ENCODE results near the gene HSDL1.

The HSDL1 gene

GRCh38 chr16:84107921-84108320 lies 37.1 kb downstream of the HSDL1 start:
- Histone ChIP-seq H3K4me2 (ENCODE audit: low read length) (no peak overlapping the region), H3K23ac (ENCODE audit: low read length) (no peak overlapping the region), H2AFZ (ENCODE audit: insufficient read depth, low read length, poor library complexity) (no peak overlapping the region), H3K27me3 (ENCODE audit: insufficient read depth, low read length) (no peaks in the 10 kb centered on the region), H2AK5ac (ENCODE audit: low read length) (no peak overlapping the region), H3K79me2 (ENCODE audit: control insufficient read depth, insufficient read depth, low read length, poor library complexity) (peaks cover 4% of the 10 kb centered on the region), H3K36me3 (ENCODE audit: control insufficient read depth in 1 of 2, insufficient read depth in 2 of 2, low read length in 2 of 2) (peaks cover 0 to 3% of the 10 kb centered on the region in 2 experiments), H4K91ac (ENCODE audit: low read depth, low read length) (no peak overlapping the region), H3K9ac (ENCODE audit: low read length) (no peak overlapping the region), H4K12ac (ENCODE audit: low read depth, low read length) (no peak overlapping the region), H3K4me1 (ENCODE audit: control insufficient read depth in 1 of 2, insufficient read depth in 2 of 2, low read length in 2 of 2) (peaks cover 4% of the 10 kb centered on the region in 2 experiments), H2BK12ac (ENCODE audit: low read length) (no peak overlapping the region), H3K4me3 (ENCODE audit: low read depth, low read length) (no peak overlapping the region), H2BK120ac (ENCODE audit: insufficient read depth, low read length, poor library complexity) (no peak overlapping the region), H3K14ac (ENCODE audit: low read length) (no peak overlapping the region), H3K9me3 (ENCODE audit: insufficient read depth, low read depth, low read length) (no peaks in the 10 kb centered on the region), H3K18ac (ENCODE audit: low read length) (no peak overlapping the region), H2BK5ac (ENCODE audit: low read depth, low read length, poor library complexity) (no peak overlapping the region), H3K27ac (ENCODE audit: low read depth, low read length) (no peak overlapping the region), H3K4ac (ENCODE audit: low read depth, low read length) (no peak overlapping the region), H3K79me1 (ENCODE audit: low read length) (no peaks in the 10 kb centered on the region), H4K8ac (ENCODE audit: low read depth, low read length) (no peak overlapping the region)
- no peak for DNase-seq
- WGBS (ENCODE audit: extremely low coverage, insufficient coverage, insufficient read length) = no CpG with 5 or more reads among the region's 2 CpGs

GRCh38 chr16:84105948-84106740 lies 38.8 kb downstream of the HSDL1 start:
- DNase-seq = no peak
- no peak overlapping the region for H3K14ac ChIP-seq (ENCODE audit: low read length)
- no peak overlapping the region for H3K27ac ChIP-seq (ENCODE audit: low read depth, low read length)
- peaks cover 0 to 5% of the 10 kb centered on the region in 2 experiments for H3K36me3 ChIP-seq (ENCODE audit: control insufficient read depth in 1 of 2, insufficient read depth in 2 of 2, low read length in 2 of 2)
- no peak overlapping the region for H3K4me3 ChIP-seq (ENCODE audit: low read depth, low read length)
- H4K91ac ChIP-seq (ENCODE audit: low read depth, low read length) = no peak overlapping the region
- no peak overlapping the region for H2AK5ac ChIP-seq (ENCODE audit: low read length)
- no peak overlapping the region for H2AFZ ChIP-seq (ENCODE audit: insufficient read depth, low read length, poor library complexity)
- no peak overlapping the region for H2BK12ac ChIP-seq (ENCODE audit: low read length)
- no CpG with 5 or more reads among the region's 13 CpGs for WGBS (ENCODE audit: extremely low coverage, insufficient coverage, insufficient read length)
- H3K4me1 ChIP-seq (ENCODE audit: control insufficient read depth in 1 of 2, insufficient read depth in 2 of 2, low read length in 2 of 2) = peaks cover 4% of the 10 kb centered on the region in 2 experiments
- no peak overlapping the region for H4K12ac ChIP-seq (ENCODE audit: low read depth, low read length)
- H3K9me3 ChIP-seq (ENCODE audit: insufficient read depth, low read depth, low read length) = no peaks in the 10 kb centered on the region
- no peak overlapping the region for H4K8ac ChIP-seq (ENCODE audit: low read depth, low read length)
- no peak overlapping the region for H3K9ac ChIP-seq (ENCODE audit: low read length)
- H3K23ac ChIP-seq (ENCODE audit: low read length) = no peak overlapping the region
- H3K27me3 ChIP-seq (ENCODE audit: insufficient read depth, low read length) = no peaks in the 10 kb centered on the region
- no peaks in the 10 kb centered on the region for H3K79me1 ChIP-seq (ENCODE audit: low read length)
- H3K4me2 ChIP-seq (ENCODE audit: low read length) = no peak overlapping the region
- H2BK5ac ChIP-seq (ENCODE audit: low read depth, low read length, poor library complexity) = no peak overlapping the region
- H3K18ac ChIP-seq (ENCODE audit: low read length) = no peak overlapping the region
- no peak overlapping the region for H3K4ac ChIP-seq (ENCODE audit: low read depth, low read length)
- H3K79me2 ChIP-seq (ENCODE audit: control insufficient read depth, insufficient read depth, low read length, poor library complexity) = peaks cover 4% of the 10 kb centered on the region
- no peak overlapping the region for H2BK120ac ChIP-seq (ENCODE audit: insufficient read depth, low read length, poor library complexity)

- no peak overlapping the region for H3K4me3 ChIP-seq (ENCODE audit: low read depth, low read length)
- H3K4me1 ChIP-seq (ENCODE audit: control insufficient read depth in 1 of 2, insufficient read depth in 2 of 2, low read length in 2 of 2) = peaks cover 4% of the 10 kb centered on the region in 2 experiments
- H3K27ac ChIP-seq (ENCODE audit: low read depth, low read length) = no peak overlapping the region
- DNase-seq = no peak
- WGBS (ENCODE audit: extremely low coverage, insufficient coverage, insufficient read length) = no CpG with 5 or more reads among the region's 12 CpGs
- no peak overlapping the region for H2AFZ ChIP-seq (ENCODE audit: insufficient read depth, low read length, poor library complexity)
- peaks cover 3 to 5% of the 10 kb centered on the region in 2 experiments for H3K36me3 ChIP-seq (ENCODE audit: control insufficient read depth in 1 of 2, insufficient read depth in 2 of 2, low read length in 2 of 2)
- no peak overlapping the region for H4K12ac ChIP-seq (ENCODE audit: low read depth, low read length)
- no peak overlapping the region for H3K23ac ChIP-seq (ENCODE audit: low read length)
- H3K27me3 ChIP-seq (ENCODE audit: insufficient read depth, low read length) = no peaks in the 10 kb centered on the region
- no peak overlapping the region for H4K8ac ChIP-seq (ENCODE audit: low read depth, low read length)
- no peak overlapping the region for H2BK12ac ChIP-seq (ENCODE audit: low read length)
- no peak overlapping the region for H2BK120ac ChIP-seq (ENCODE audit: insufficient read depth, low read length, poor library complexity)
- H3K9ac ChIP-seq (ENCODE audit: low read length) = no peak overlapping the region
- H3K18ac ChIP-seq (ENCODE audit: low read length) = peak overlapping the region; percentile 1
- H3K9me3 ChIP-seq (ENCODE audit: insufficient read depth, low read depth, low read length) = no peaks in the 10 kb centered on the region
- H2BK5ac ChIP-seq (ENCODE audit: low read depth, low read length, poor library complexity) = no peak overlapping the region
- peaks cover 4% of the 10 kb centered on the region for H3K79me2 ChIP-seq (ENCODE audit: control insufficient read depth, insufficient read depth, low read length, poor library complexity)
- H3K14ac ChIP-seq (ENCODE audit: low read length) = no peak overlapping the region
- no peak overlapping the region for H2AK5ac ChIP-seq (ENCODE audit: low read length)
- H3K4me2 ChIP-seq (ENCODE audit: low read length) = no peak overlapping the region
- H3K4ac ChIP-seq (ENCODE audit: low read depth, low read length) = peak overlapping the region; percentile 37
- no peak overlapping the region for H4K91ac ChIP-seq (ENCODE audit: low read depth, low read length)
- no peaks in the 10 kb centered on the region for H3K79me1 ChIP-seq (ENCODE audit: low read length)
Measured at GRCh38 chr16:84105301-84105815, 39.6 kb downstream of the HSDL1 start.

GRCh38 chr16:84104231-84104630 lies 40.7 kb downstream of the HSDL1 start:
- H3K27me3 ChIP-seq (ENCODE audit: insufficient read depth, low read length) = no peaks in the 10 kb centered on the region
- no peak overlapping the region for H3K18ac ChIP-seq (ENCODE audit: low read length)
- H4K12ac ChIP-seq (ENCODE audit: low read depth, low read length) = no peak overlapping the region
- peak in 1 of 2 donors; percentile 44 for DNase-seq
- H3K27ac ChIP-seq (ENCODE audit: low read depth, low read length) = no peak overlapping the region
- H3K4me1 ChIP-seq (ENCODE audit: control insufficient read depth in 1 of 2, insufficient read depth in 2 of 2, low read length in 2 of 2) = peaks cover 4% of the 10 kb centered on the region in 2 experiments
- H3K14ac ChIP-seq (ENCODE audit: low read length) = no peak overlapping the region
- H3K36me3 ChIP-seq (ENCODE audit: control insufficient read depth in 1 of 2, insufficient read depth in 2 of 2, low read length in 2 of 2) = peaks cover 6 to 7% of the 10 kb centered on the region in 2 experiments
- no peak overlapping the region for H2BK120ac ChIP-seq (ENCODE audit: insufficient read depth, low read length, poor library complexity)
- H3K79me2 ChIP-seq (ENCODE audit: control insufficient read depth, insufficient read depth, low read length, poor library complexity) = peaks cover 4% of the 10 kb centered on the region
- H4K91ac ChIP-seq (ENCODE audit: low read depth, low read length) = no peak overlapping the region
- H2BK12ac ChIP-seq (ENCODE audit: low read length) = no peak overlapping the region
- H3K9ac ChIP-seq (ENCODE audit: low read length) = no peak overlapping the region
- no peaks in the 10 kb centered on the region for H3K9me3 ChIP-seq (ENCODE audit: insufficient read depth, low read depth, low read length)
- no peak overlapping the region for H2BK5ac ChIP-seq (ENCODE audit: low read depth, low read length, poor library complexity)
- WGBS (ENCODE audit: extremely low coverage, insufficient coverage, insufficient read length) = no CpG with 5 or more reads among the region's 3 CpGs
- no peak overlapping the region for H3K4me2 ChIP-seq (ENCODE audit: low read length)
- peak overlapping the region; percentile 48 for H3K4ac ChIP-seq (ENCODE audit: low read depth, low read length)
- no peak overlapping the region for H2AFZ ChIP-seq (ENCODE audit: insufficient read depth, low read length, poor library complexity)
- H3K79me1 ChIP-seq (ENCODE audit: low read length) = no peaks in the 10 kb centered on the region
- H4K8ac ChIP-seq (ENCODE audit: low read depth, low read length) = no peak overlapping the region
- H3K4me3 ChIP-seq (ENCODE audit: low read depth, low read length) = no peak overlapping the region
- H2AK5ac ChIP-seq (ENCODE audit: low read length) = no peak overlapping the region
- H3K23ac ChIP-seq (ENCODE audit: low read length) = no peak overlapping the region

Measured in trophoblast cell (in vitro differentiated cells and primary cell).